ENCODE measurements around the gene MYL12B.

DNA sequence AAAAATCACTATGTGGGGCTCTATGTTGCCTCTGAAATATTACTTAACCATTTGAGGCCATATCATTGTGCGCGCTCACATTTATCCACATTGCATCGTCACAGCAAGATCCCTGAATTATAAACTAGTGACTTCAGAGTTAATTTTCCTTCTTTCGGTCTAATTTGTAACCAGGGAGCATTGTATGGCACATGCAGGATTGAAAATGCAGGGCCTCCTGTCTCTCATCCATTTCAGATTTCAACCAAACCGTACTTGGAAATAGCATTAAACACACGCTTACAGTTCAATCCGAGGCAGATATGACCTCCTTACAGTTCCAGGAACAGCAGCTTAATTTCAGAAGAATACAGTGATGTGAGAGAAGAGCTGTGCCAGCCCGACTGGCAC, 42.7 kb upstream of the MYL12B start:
- TF ChIP-seq POLR2A (IDR thresholded peaks at IDR 0.05): no peak
- TF ChIP-seq, protein P1, sequence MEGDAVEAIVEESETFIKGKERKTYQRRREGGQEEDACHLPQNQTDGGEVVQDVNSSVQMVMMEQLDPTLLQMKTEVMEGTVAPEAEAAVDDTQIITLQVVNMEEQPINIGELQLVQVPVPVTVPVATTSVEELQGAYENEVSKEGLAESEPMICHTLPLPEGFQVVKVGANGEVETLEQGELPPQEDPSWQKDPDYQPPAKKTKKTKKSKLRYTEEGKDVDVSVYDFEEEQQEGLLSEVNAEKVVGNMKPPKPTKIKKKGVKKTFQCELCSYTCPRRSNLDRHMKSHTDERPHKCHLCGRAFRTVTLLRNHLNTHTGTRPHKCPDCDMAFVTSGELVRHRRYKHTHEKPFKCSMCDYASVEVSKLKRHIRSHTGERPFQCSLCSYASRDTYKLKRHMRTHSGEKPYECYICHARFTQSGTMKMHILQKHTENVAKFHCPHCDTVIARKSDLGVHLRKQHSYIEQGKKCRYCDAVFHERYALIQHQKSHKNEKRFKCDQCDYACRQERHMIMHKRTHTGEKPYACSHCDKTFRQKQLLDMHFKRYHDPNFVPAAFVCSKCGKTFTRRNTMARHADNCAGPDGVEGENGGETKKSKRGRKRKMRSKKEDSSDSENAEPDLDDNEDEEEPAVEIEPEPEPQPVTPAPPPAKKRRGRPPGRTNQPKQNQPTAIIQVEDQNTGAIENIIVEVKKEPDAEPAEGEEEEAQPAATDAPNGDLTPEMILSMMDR (IDR thresholded peaks at IDR 0.05): no peak

All from adrenal gland (tissue), 5 donors.